NCI-H526 treated with DMSO at 0.1 percent for 48 hours (cell line): ENCODE results near the gene L3MBTL4.

Source experiments
- DNase-seq: peaks from one replicate; lab custom pipeline; 2025; lab: John Stamatoyannopoulos, UW

The L3MBTL4 gene

GRCh38 chr18:6024745-6025248, 389.9 kb downstream of the L3MBTL4 start:
- DNase-seq, result no peak

- DNase-seq, result no peak
Observed at GRCh38 chr18:6023551-6023950, 391.2 kb downstream of the L3MBTL4 start.

- DNase-seq, result no peak
Observed at GRCh38 chr18:6022845-6023244, 391.9 kb downstream of the L3MBTL4 start.

GRCh38 chr18:6022074-6022444, 392.7 kb downstream of the L3MBTL4 start:
- no peak for DNase-seq

- no peak for DNase-seq
Observed at GRCh38 chr18:6021306-6022073, 393.2 kb downstream of the L3MBTL4 start.

GRCh38 chr18:6018671-6019070, 396.0 kb downstream of the L3MBTL4 start:
- DNase-seq, result no peak

- DNase-seq, result no peak
Observed at GRCh38 chr18:6017171-6017570, 397.5 kb downstream of the L3MBTL4 start.

GRCh38 chr18:6015364-6015763, 399.3 kb downstream of the L3MBTL4 start:
- no peak for DNase-seq

GRCh38 chr18:6013171-6013810, 401.4 kb downstream of the L3MBTL4 start:
- DNase-seq, result no peak

GRCh38 chr18:6010921-6011320, 403.8 kb downstream of the L3MBTL4 start:
- DNase-seq, result no peak

GRCh38 chr18:6010284-6010683, 404.4 kb downstream of the L3MBTL4 start:
- DNase-seq, result no peak

GRCh38 chr18:6009756-6010155, 405.0 kb downstream of the L3MBTL4 start:
- no peak for DNase-seq

- DNase-seq, result no peak
Observed at GRCh38 chr18:6004683-6005082, 410.0 kb downstream of the L3MBTL4 start.

- DNase-seq, result no peak
Observed at GRCh38 chr18:6004119-6004518, 410.6 kb downstream of the L3MBTL4 start.

- no peak for DNase-seq
Observed at GRCh38 chr18:6001867-6002266, 412.8 kb downstream of the L3MBTL4 start.

GRCh38 chr18:5998907-5999306, 415.8 kb downstream of the L3MBTL4 start:
- no peak for DNase-seq

- DNase-seq, result no peak
Observed at GRCh38 chr18:5998166-5998881, 416.4 kb downstream of the L3MBTL4 start.

- no peak for DNase-seq
Observed at GRCh38 chr18:5997361-5997760, 417.4 kb downstream of the L3MBTL4 start.

- DNase-seq, result no peak
Observed at GRCh38 chr18:5995626-5996025, 419.1 kb downstream of the L3MBTL4 start.

- no peak for DNase-seq
Observed at GRCh38 chr18:5993938-5994337, 420.8 kb downstream of the L3MBTL4 start.

- no peak for DNase-seq
Observed at GRCh38 chr18:5992381-5992780, 422.3 kb downstream of the L3MBTL4 start.

GRCh38 chr18:5987249-5987648, 427.5 kb downstream of the L3MBTL4 start:
- DNase-seq, result no peak
